Neural progenitor cell (in vitro differentiated cells): ENCODE results near the gene KCNT1.

Experiments used
- EZH2 ChIP-seq: fragments of 200-600 bp; sonication (generic); IDR thresholded peaks from 2 replicates; pipeline ENCODE4 v1.6.1; 2017; ENCODE audit warnings: antibody characterized with exemption, mild to moderate bottlenecking, moderate library complexity
- EZH2phosphoT487 ChIP-seq: fragments of 200-600 bp; sonication (generic); IDR thresholded peaks from 2 replicates; pipeline ENCODE4 v1.6.1; 2017; ENCODE audit warnings: antibody characterized with exemption
- TF ChIP-seq, protein P1 (sequence below): fragments of 200-600 bp; sonication (generic); IDR thresholded peaks from 2 replicates; pipeline ENCODE4 v1.5.1; 2017; ENCODE audit warnings: antibody characterized with exemption, mild to moderate bottlenecking

DNA sequence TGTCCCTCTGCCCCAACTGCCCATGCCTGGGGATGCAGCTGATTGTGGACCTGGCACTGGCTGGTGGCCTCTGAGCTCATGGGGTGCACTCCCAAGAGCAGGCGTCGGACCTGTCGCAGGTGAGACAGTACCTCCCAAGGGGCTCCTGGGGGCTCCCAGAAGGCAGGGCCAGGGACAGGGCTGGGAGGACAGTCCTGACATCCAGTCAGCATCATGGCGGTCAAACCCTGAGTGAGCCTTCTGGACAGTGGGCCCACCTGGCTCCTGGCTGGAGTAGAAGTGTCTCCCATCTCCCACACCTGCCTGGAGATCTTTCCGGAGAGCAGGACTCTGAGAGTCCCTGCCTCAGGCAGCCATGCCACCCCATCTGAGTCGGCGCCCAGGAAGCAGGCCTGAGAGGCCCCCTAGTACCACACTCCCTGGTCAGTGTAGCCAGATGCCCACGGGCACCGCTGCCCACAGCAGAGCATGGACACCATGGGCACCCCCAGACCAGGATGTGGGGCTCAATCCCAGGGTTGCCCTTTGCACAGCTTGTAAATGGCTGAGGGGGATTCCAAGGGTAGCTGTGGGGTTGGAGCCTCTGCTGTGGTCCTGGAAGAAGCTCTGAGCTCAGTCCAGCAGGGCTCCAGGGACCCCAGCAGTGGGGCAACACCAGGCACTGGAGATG, 32.2 kb upstream of the KCNT1 start:
- TF ChIP-seq, protein P1, sequence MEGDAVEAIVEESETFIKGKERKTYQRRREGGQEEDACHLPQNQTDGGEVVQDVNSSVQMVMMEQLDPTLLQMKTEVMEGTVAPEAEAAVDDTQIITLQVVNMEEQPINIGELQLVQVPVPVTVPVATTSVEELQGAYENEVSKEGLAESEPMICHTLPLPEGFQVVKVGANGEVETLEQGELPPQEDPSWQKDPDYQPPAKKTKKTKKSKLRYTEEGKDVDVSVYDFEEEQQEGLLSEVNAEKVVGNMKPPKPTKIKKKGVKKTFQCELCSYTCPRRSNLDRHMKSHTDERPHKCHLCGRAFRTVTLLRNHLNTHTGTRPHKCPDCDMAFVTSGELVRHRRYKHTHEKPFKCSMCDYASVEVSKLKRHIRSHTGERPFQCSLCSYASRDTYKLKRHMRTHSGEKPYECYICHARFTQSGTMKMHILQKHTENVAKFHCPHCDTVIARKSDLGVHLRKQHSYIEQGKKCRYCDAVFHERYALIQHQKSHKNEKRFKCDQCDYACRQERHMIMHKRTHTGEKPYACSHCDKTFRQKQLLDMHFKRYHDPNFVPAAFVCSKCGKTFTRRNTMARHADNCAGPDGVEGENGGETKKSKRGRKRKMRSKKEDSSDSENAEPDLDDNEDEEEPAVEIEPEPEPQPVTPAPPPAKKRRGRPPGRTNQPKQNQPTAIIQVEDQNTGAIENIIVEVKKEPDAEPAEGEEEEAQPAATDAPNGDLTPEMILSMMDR = no peak
- TF ChIP-seq EZH2 (no peak), EZH2phosphoT487 (no peak)
